Activated T-helper 2 cell treated with anti-CD3 and anti-CD28 coated beads, Interferon-gamma antibody, Interleukin-2, Interleukin-4, amounts not matched to agents 10 μg/mL and 5 μg/mL and 100 μg/mL, durations not matched to agents 14 hours and 24 hours and 36 hours (primary cell): ENCODE results near the gene MARCHF3. TPM values are rescaled to one million over a fixed set of nuclear protein-coding genes. Genes with fewer than 3 reads are reported as not detected.
"Not testable (repeated sequence)": the region's sequence is repeated elsewhere in the genome, so short reads cannot be mapped to it uniquely, and the experiment has no call there.

Experiments used
- DNase-seq: peaks from one replicate; pipeline ENCODE4 v3.0.0; 2021; ENCODE audit warnings: low spot score
- H3K27ac Mint-ChIP-seq: one replicate; pipeline ENCODE4 v1.8.0; 2021; ENCODE audit warnings: mixed read lengths
- H3K27me3 Mint-ChIP-seq: one replicate; pipeline ENCODE4 v1.8.0; 2021; ENCODE audit warnings: low read depth, mixed read lengths
- H3K36me3 Mint-ChIP-seq: one replicate; pipeline ENCODE4 v1.8.0; 2021; ENCODE audit warnings: low read depth, mixed read lengths
- H3K4me1 Mint-ChIP-seq: one replicate; pipeline ENCODE4 v1.8.0; 2021; ENCODE audit warnings: low read depth, mixed read lengths
- H3K4me3 Mint-ChIP-seq: one replicate; pipeline ENCODE4 v1.8.0; 2021; ENCODE audit warnings: low read depth, mild to moderate bottlenecking, moderate library complexity, mixed read lengths
- H3K9me3 Mint-ChIP-seq: one replicate; pipeline ENCODE4 v1.8.0; 2021; ENCODE audit warnings: mixed read lengths
- intact Hi-C: fragments of 100-400 bp; cut with micrococcal nuclease; formaldehyde crosslinking; loops from one replicate; pipeline ENCODE4 v1.15.1; 2023
- total RNA-seq: library from RNA; stranded (reverse); gene quantifications from 2 replicates; pipeline ENCODE4 v1.2.3, GENCODE V29; 2022

MARCHF3 gene
- total RNA-seq, 1 donor from 2014 or later, result 1.9 TPM

- intact Hi-C loops, result no loop called here
- H3K27ac Mint-ChIP-seq, result no peak overlapping the region
- DNase-seq, result no peak
- H3K4me1 Mint-ChIP-seq, result peaks cover 3% of the 10 kb centered on the region
- H3K27me3 Mint-ChIP-seq, result peaks cover 5% of the 10 kb centered on the region
- H3K4me3 Mint-ChIP-seq, result no peak overlapping the region
- no peaks in the 10 kb centered on the region for H3K9me3 Mint-ChIP-seq
- H3K36me3 Mint-ChIP-seq, result no peaks in the 10 kb centered on the region
Observed at GRCh38 chr5:127019928-127020327, 10.4 kb downstream of the MARCHF3 start.

GRCh38 chr5:127016722-127017121 is 13.6 kb downstream of the MARCHF3 start:
- H3K9me3 Mint-ChIP-seq, H3K36me3 Mint-ChIP-seq, H3K4me3 Mint-ChIP-seq, H3K27ac Mint-ChIP-seq, intact Hi-C loops, H3K4me1 Mint-ChIP-seq, H3K27me3 Mint-ChIP-seq, DNase-seq: not testable (repeated sequence)

GRCh38 chr5:127015716-127016115 is 14.6 kb downstream of the MARCHF3 start:
- H3K36me3 Mint-ChIP-seq, result no peaks in the 10 kb centered on the region

GRCh38 chr5:127014573-127014972 is 15.8 kb downstream of the MARCHF3 start:
- H3K27ac Mint-ChIP-seq, result no peak overlapping the region

More at GRCh38 chr5:127015716-127016115, 14.6 kb downstream of the MARCHF3 start:
- Mint-ChIP-seq H3K27ac (no peak overlapping the region), H3K27me3 (peaks cover 3% of the 10 kb centered on the region), H3K4me1 (no peaks in the 10 kb centered on the region), H3K4me3 (no peak overlapping the region), H3K9me3 (no peaks in the 10 kb centered on the region)
- no peak for DNase-seq
- intact Hi-C loops, result no loop called here

GRCh38 chr5:127013407-127013806 is 17.0 kb downstream of the MARCHF3 start:
- Mint-ChIP-seq H3K27me3 (peaks cover 3% of the 10 kb centered on the region), H3K4me1 (peaks cover 2% of the 10 kb centered on the region), H3K4me3 (no peak overlapping the region), H3K27ac (no peak overlapping the region), H3K36me3 (no peaks in the 10 kb centered on the region), H3K9me3 (no peaks in the 10 kb centered on the region)
- DNase-seq, result no peak
- intact Hi-C loops, result loop anchor here (2.0 kb wide), 1 partner anchor 25 kb away; no protein-coding TSS in a partner anchor

More at GRCh38 chr5:127014573-127014972, 15.8 kb downstream of the MARCHF3 start:
- DNase-seq, result no peak
- intact Hi-C loops, result no loop called here
- H3K36me3 Mint-ChIP-seq, result no peaks in the 10 kb centered on the region
- no peak overlapping the region for H3K4me3 Mint-ChIP-seq
- no peaks in the 10 kb centered on the region for H3K9me3 Mint-ChIP-seq
- H3K27me3 Mint-ChIP-seq, result peaks cover 3% of the 10 kb centered on the region
- H3K4me1 Mint-ChIP-seq, result peaks cover 1% of the 10 kb centered on the region

- Mint-ChIP-seq H3K4me1 (peaks cover 2% of the 10 kb centered on the region), H3K27me3 (peaks cover 3% of the 10 kb centered on the region), H3K36me3 (no peaks in the 10 kb centered on the region), H3K27ac (no peak overlapping the region), H3K4me3 (no peak overlapping the region), H3K9me3 (no peaks in the 10 kb centered on the region)
- DNase-seq, result no peak
- intact Hi-C loops, result loop anchor here (2.0 kb wide), 1 partner anchor 24 kb away; no protein-coding TSS in a partner anchor
Observed at GRCh38 chr5:127012916-127013315, 17.4 kb downstream of the MARCHF3 start.

GRCh38 chr5:127011961-127012644 is 18.3 kb downstream of the MARCHF3 start:
- peaks cover 3% of the 10 kb centered on the region for H3K27me3 Mint-ChIP-seq
- peaks cover 2% of the 10 kb centered on the region for H3K4me1 Mint-ChIP-seq
- no peak overlapping the region for H3K27ac Mint-ChIP-seq
- intact Hi-C loops, result loop anchor here (2.0 kb wide), 1 partner anchor 23 kb away; no protein-coding TSS in a partner anchor
- no peaks in the 10 kb centered on the region for H3K36me3 Mint-ChIP-seq
- no peaks in the 10 kb centered on the region for H3K9me3 Mint-ChIP-seq
- no peak overlapping the region for H3K4me3 Mint-ChIP-seq
- no peak for DNase-seq

DNA sequence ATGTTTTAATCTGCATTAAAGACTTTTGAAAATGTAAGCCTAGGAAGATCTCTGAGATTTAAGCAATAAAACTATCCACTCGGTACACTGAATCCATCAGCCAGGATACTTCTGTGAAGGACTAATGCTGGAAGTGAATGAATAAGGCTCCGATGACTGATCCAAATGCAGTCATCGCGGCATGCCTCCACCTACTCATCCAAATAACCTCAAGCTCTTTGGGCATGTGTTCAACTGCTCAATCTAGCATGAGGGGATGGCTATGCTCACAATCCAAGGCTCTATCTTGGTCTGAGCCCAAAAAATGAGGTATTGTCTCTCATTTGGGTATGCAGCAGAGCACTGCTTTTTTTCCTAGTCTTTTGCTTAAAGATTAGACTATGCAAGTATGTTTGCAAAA is 19.2 kb downstream of the MARCHF3 start:
- Mint-ChIP-seq H3K27ac (no peak overlapping the region), H3K4me1 (peaks cover 2% of the 10 kb centered on the region), H3K27me3 (peaks cover 2% of the 10 kb centered on the region), H3K9me3 (no peaks in the 10 kb centered on the region), H3K4me3 (no peak overlapping the region), H3K36me3 (no peaks in the 10 kb centered on the region)
- intact Hi-C loops, result no loop called here
- DNase-seq, result no peak

DNA sequence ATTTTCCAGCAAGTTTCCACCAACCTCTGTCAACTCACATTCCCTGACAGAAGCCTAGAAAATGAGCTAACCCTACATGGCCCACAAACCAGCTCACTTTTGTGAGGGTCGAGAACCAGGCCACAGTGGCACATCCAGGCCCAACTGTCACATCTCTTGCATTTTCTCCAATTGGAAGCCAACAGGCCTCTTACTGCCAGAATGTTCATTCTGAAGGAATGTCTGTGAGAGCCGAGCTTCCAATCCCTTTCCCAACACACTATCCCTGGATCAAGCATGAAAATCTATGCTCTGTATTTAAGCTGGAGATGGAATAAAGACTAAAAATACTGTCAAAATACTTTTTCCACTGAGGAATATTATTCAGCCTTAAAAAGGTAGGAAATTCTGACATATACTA is 20.0 kb downstream of the MARCHF3 start:
- DNase-seq, result no peak
- Mint-ChIP-seq H3K4me3 (no peak overlapping the region), H3K27me3 (peaks cover 2% of the 10 kb centered on the region), H3K4me1 (peaks cover 2% of the 10 kb centered on the region), H3K27ac (no peak overlapping the region), H3K9me3 (no peaks in the 10 kb centered on the region), H3K36me3 (no peaks in the 10 kb centered on the region)
- intact Hi-C loops, result no loop called here

- H3K9me3 Mint-ChIP-seq, result no peaks in the 10 kb centered on the region
- H3K27ac Mint-ChIP-seq, result no peak overlapping the region
Observed at GRCh38 chr5:127009784-127010183, 20.6 kb downstream of the MARCHF3 start.

GRCh38 chr5:127008300-127008975 is 21.9 kb downstream of the MARCHF3 start:
- no peak overlapping the region for H3K4me3 Mint-ChIP-seq
- H3K27me3 Mint-ChIP-seq, result no peaks in the 10 kb centered on the region
- H3K4me1 Mint-ChIP-seq, result peaks cover 2% of the 10 kb centered on the region
- H3K36me3 Mint-ChIP-seq, result no peaks in the 10 kb centered on the region
- DNase-seq, result no peak
- H3K9me3 Mint-ChIP-seq, result no peaks in the 10 kb centered on the region
- H3K27ac Mint-ChIP-seq, result no peak overlapping the region
- intact Hi-C loops, result no loop called here

More at GRCh38 chr5:127009784-127010183, 20.6 kb downstream of the MARCHF3 start:
- peaks cover 2% of the 10 kb centered on the region for H3K4me1 Mint-ChIP-seq
- H3K27me3 Mint-ChIP-seq, result peaks cover 2% of the 10 kb centered on the region
- no peaks in the 10 kb centered on the region for H3K36me3 Mint-ChIP-seq
- no peak overlapping the region for H3K4me3 Mint-ChIP-seq
- intact Hi-C loops, result no loop called here
- no peak for DNase-seq

DNA sequence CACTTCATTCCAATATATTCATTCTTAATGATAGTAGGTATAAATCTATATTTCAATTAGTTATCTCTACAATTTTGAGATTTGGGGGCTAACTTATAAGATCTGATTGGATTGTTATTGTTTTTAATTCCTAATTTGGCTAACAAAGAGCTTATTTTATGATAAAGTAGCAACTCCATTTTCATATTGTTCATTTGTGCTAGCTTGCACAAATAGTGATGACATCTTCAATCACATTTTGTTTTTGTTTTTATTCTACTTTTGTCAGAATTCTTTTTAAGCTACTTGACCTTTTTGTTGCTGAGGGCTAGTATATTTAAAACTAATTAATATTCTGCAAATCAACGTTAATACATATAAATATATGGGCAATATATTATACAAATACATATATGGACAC is 22.8 kb downstream of the MARCHF3 start:
- Mint-ChIP-seq H3K4me3 (no peak overlapping the region), H3K27ac (no peak overlapping the region), H3K4me1 (peaks cover 2% of the 10 kb centered on the region), H3K36me3 (no peaks in the 10 kb centered on the region), H3K9me3 (no peaks in the 10 kb centered on the region), H3K27me3 (no peaks in the 10 kb centered on the region)
- DNase-seq, result no peak
- intact Hi-C loops, result no loop called here

GRCh38 chr5:127006744-127007143 is 23.6 kb downstream of the MARCHF3 start:
- DNase-seq, result no peak
- Mint-ChIP-seq H3K36me3 (no peaks in the 10 kb centered on the region), H3K27me3 (no peaks in the 10 kb centered on the region), H3K9me3 (no peaks in the 10 kb centered on the region), H3K4me3 (no peak overlapping the region), H3K4me1 (peaks cover 2% of the 10 kb centered on the region), H3K27ac (no peak overlapping the region)
- intact Hi-C loops, result no loop called here
